IMR-90 (cell line): Measurements from ENCODE around the gene KLHL13. TPM values are rescaled to one million over a fixed set of nuclear protein-coding genes. Genes with fewer than 3 reads are reported as not detected.

Experiments
- ATAC-seq: fragments of 200-7000 bp; cut with Tn5 transposase; 2 replicates; pipeline ENCODE4 v1.9.1; 2020; ENCODE audit warnings: low read depth, mild to moderate bottlenecking, moderate library complexity
- BruUV-seq: library from RNA; stranded (reverse); fragments of 400-500 nt; replicated peaks from 2 replicates; lab custom pipeline; 2021; lab: Mats Ljungman, UMichigan
- CTCF ChIA-PET: fragments of 300-600 bp; formaldehyde crosslinking; extraction: SDS; loops from one replicate; lab custom pipeline; 2021; ENCODE audit warnings: antibody characterized with exemption; lab: Yijun Ruan, JAX
- POLR2A ChIA-PET: fragments of 300-600 bp; sonication (Branson Sonifier 250); formaldehyde crosslinking; loops from one replicate; lab custom pipeline; 2022; ENCODE audit warnings: antibody characterized with exemption; ENCODE audit not compliant: unreplicated experiment; lab: Charles Lee
- DNase-seq: peaks from one replicate; pipeline ENCODE4 v3.0.0; 2013
- H2AFZ ChIP-seq: replicated peaks from 2 replicates; pipeline ENCODE3; 2013; ENCODE audit warnings: low read length, mild to moderate bottlenecking; ENCODE audit not compliant: poor library complexity
- H2AK5ac ChIP-seq: 2 replicates; pipeline ENCODE4 v1.6.1; 2013; ENCODE audit warnings: low read depth, low read length, inconsistent platforms
- H2AK9ac ChIP-seq: replicated peaks from 2 replicates; pipeline ENCODE3; 2013; ENCODE audit warnings: mild to moderate bottlenecking, low read depth, low read length, moderate library complexity; ENCODE audit not compliant: poor library complexity
- H2BK120ac ChIP-seq: 2 replicates; pipeline ENCODE4 v1.6.1; 2013; ENCODE audit warnings: low read depth, low read length, inconsistent platforms
- H2BK15ac ChIP-seq: 3 replicates; pipeline ENCODE4 v1.6.1; 2013; ENCODE audit warnings: low read depth, low read length, inconsistent platforms
- H2BK20ac ChIP-seq: 2 replicates; pipeline ENCODE4 v1.6.1; 2013; ENCODE audit warnings: low read depth, mild to moderate bottlenecking, inconsistent platforms, low read length, moderate library complexity
- H2BK5ac ChIP-seq: 2 replicates; pipeline ENCODE4 v1.6.1; 2013; ENCODE audit warnings: mild to moderate bottlenecking, low read depth, low read length, inconsistent platforms; ENCODE audit not compliant: poor library complexity, severe bottlenecking
- H3K14ac ChIP-seq: replicated peaks from 2 replicates; pipeline ENCODE4 v1.6.1; 2013; ENCODE audit warnings: low read depth, low read length, inconsistent platforms
- H3K18ac ChIP-seq: 2 replicates; pipeline ENCODE4 v1.6.1; 2013; ENCODE audit warnings: low read depth, low read length, control low read depth
- H3K23ac ChIP-seq: 2 replicates; pipeline ENCODE4 v1.6.1; 2013; ENCODE audit warnings: low read depth, low read length, inconsistent platforms
- H3K27ac ChIP-seq: 2 replicates; pipeline ENCODE4 v1.5.1; 2013; ENCODE audit warnings: mild to moderate bottlenecking, control low read depth, low read length; ENCODE audit not compliant: insufficient read depth
- H3K27me3 ChIP-seq: 2 replicates; pipeline ENCODE4 v1.6.1; 2013; ENCODE audit warnings: low read length; ENCODE audit not compliant: control insufficient read depth, insufficient read depth
- H3K36me3 ChIP-seq: 2 replicates; pipeline ENCODE4 v1.6.1; 2013; ENCODE audit warnings: low read length, mixed read lengths; ENCODE audit not compliant: control insufficient read depth, insufficient read depth
- H3K4ac ChIP-seq: 2 replicates; pipeline ENCODE4 v1.6.1; 2013; ENCODE audit warnings: low read depth, low read length, inconsistent platforms
- H3K4me1 ChIP-seq: 2 replicates; pipeline ENCODE4 v1.6.1; 2013; ENCODE audit warnings: low read length, mixed read lengths; ENCODE audit not compliant: control insufficient read depth, insufficient read depth
- H3K4me2 ChIP-seq: 2 replicates; pipeline ENCODE4 v1.6.1; 2013; ENCODE audit warnings: low read depth, mild to moderate bottlenecking, control low read depth, low read length, moderate library complexity
- H3K4me3 ChIP-seq: 2 replicates; pipeline ENCODE4 v1.5.1; 2013; ENCODE audit warnings: low read depth, mild to moderate bottlenecking, control low read depth, low read length, moderate library complexity; ENCODE audit not compliant: insufficient read depth
- H3K56ac ChIP-seq: 2 replicates; pipeline ENCODE4 v1.6.1; 2013; ENCODE audit warnings: low read length, inconsistent platforms; ENCODE audit not compliant: insufficient read depth; ENCODE audit errors: extremely low read depth
- H3K79me1 ChIP-seq, 2 experiments: 2 replicates each; pipeline ENCODE4 v1.6.1; 2013; ENCODE audit warnings: low read length in 2 of 2, inconsistent platforms in 1 of 2, low read depth in 1 of 2
- H3K9ac ChIP-seq: 2 replicates; pipeline ENCODE4 v1.6.1; 2013; ENCODE audit warnings: low read depth, low read length, control low read depth
- H3K9me1 ChIP-seq: 2 replicates; pipeline ENCODE4 v1.6.1; 2013; ENCODE audit warnings: low read length, inconsistent platforms; ENCODE audit not compliant: insufficient read depth
- H3K9me3 ChIP-seq: 2 replicates; pipeline ENCODE4 v1.6.1; 2013; ENCODE audit warnings: low read length; ENCODE audit not compliant: control insufficient read depth, insufficient read depth
- H4K20me1 ChIP-seq: 2 replicates; pipeline ENCODE4 v1.6.1; 2013; ENCODE audit warnings: low read length, inconsistent platforms; ENCODE audit not compliant: insufficient read depth
- H4K5ac ChIP-seq: 2 replicates; pipeline ENCODE4 v1.6.1; 2013; ENCODE audit warnings: mild to moderate bottlenecking, low read depth, low read length, control low read depth
- H4K8ac ChIP-seq, 2 experiments: 2 replicates each; pipeline ENCODE4 v1.6.1; 2013; ENCODE audit warnings: low read depth in 2 of 2, low read length in 2 of 2, control low read depth in 1 of 2, inconsistent platforms in 1 of 2
- H4K91ac ChIP-seq: 2 replicates; pipeline ENCODE4 v1.6.1; 2013; ENCODE audit warnings: low read depth, low read length, inconsistent platforms; ENCODE audit not compliant: insufficient read depth
- BHLHE40 ChIP-seq: fragments of 150-350 bp; IDR thresholded peaks from 2 replicates; pipeline ENCODE4 v1.6.1; 2016; ENCODE audit warnings: mild to moderate bottlenecking, low read depth, low read length
- CEBPB ChIP-seq: IDR thresholded peaks from 2 replicates; pipeline ENCODE4 v1.6.1; 2012; ENCODE audit warnings: low read depth, low read length, improper control_type of control experiment
- CHD1 ChIP-seq: IDR thresholded peaks from 2 replicates; pipeline ENCODE4 v1.6.1; 2012; ENCODE audit warnings: low read depth, low read length, improper control_type of control experiment
- ELK1 ChIP-seq: fragments of 150-350 bp; IDR thresholded peaks from 2 replicates; pipeline ENCODE4 v1.6.1; 2016; ENCODE audit warnings: low read depth, mild to moderate bottlenecking, low read length, moderate library complexity, borderline replicate concordance
- MAZ ChIP-seq: IDR thresholded peaks from 2 replicates; pipeline ENCODE4 v1.6.1; 2012; ENCODE audit warnings: low read depth, mild to moderate bottlenecking, low read length, improper control_type of control experiment, moderate library complexity, borderline replicate concordance
- SMC3 ChIP-seq: fragments of 150-350 bp; IDR thresholded peaks from 2 replicates; pipeline ENCODE4 v1.6.1; 2016; ENCODE audit warnings: low read depth, mild to moderate bottlenecking, antibody characterized with exemption, low read length, moderate library complexity
- USF2 ChIP-seq: fragments of 150-350 bp; IDR thresholded peaks from 2 replicates; pipeline ENCODE4 v1.6.1; 2017; ENCODE audit warnings: mild to moderate bottlenecking, antibody characterized with exemption, low read length, low read depth
- WGBS, 2 experiments: methylation state at CpG; one replicate each; pipeline versions ENCODE4 v1.1.5 to v1.1.7; 2013; ENCODE audit warnings: missing lambda C conversion rate in 2 of 2; ENCODE audit not compliant: insufficient read length in 1 of 2; ENCODE audit errors: extremely low coverage in 2 of 2; 5-methylcytosine and 5-hydroxymethylcytosine counted together
- dilution Hi-C: fragments of 300-500 bp; cut with HindIII; formaldehyde crosslinking; loops from one replicate; pipeline ENCODE4 v1.14.3; 2018; ENCODE audit warnings: low sequenced_read_pairs; ENCODE audit not compliant: unreplicated experiment
- in situ Hi-C: fragments of 300-500 bp; cut with MboI; formaldehyde crosslinking; loops from 3 replicates; pipeline ENCODE4 v1.14.3; 2019; ENCODE audit warnings: low sequenced_read_pairs, inconsistent platforms, mixed read lengths
- intact Hi-C: fragments of 100-400 bp; cut with micrococcal nuclease; formaldehyde crosslinking; loops from 2 replicates; pipeline ENCODE4 v1.10.0; 2022
- polyA plus RNA-seq, 3 experiments: library from polyadenylated mRNA; depleted of rRNA; stranded (reverse); fragments of >200 nt; gene quantifications; 2 replicates each; pipeline ENCODE4 v1.2.3, GENCODE V29; 2012; ENCODE audit warnings: low replicate concordance in 1 of 3
- total RNA-seq: library from RNA; depleted of rRNA; stranded (reverse); fragments of >200 nt; gene quantifications from 2 replicates; pipeline ENCODE4 v1.2.3, GENCODE V29; 2012

The KLHL13 gene
- total and polyA plus RNA-seq, 2 of the 4 experiments (the other 2 are of a cell fraction) = 4.0 to 12.5 TPM

- CTCF ChIA-PET = no interaction called here
Observed at GRCh38 chrX:118038614-118039365, 77.8 kb downstream of the KLHL13 start.

More at GRCh38 chrX:118038614-118039365, 77.8 kb downstream of the KLHL13 start:
- Histone ChIP-seq H2BK20ac (no peak overlapping the region), H3K9me3 (no peaks in the 10 kb centered on the region), H4K91ac (no peak overlapping the region), H3K4me1 (no peaks in the 10 kb centered on the region), H4K5ac (no peak overlapping the region), H3K9me1 (no peaks in the 10 kb centered on the region), H3K18ac (no peak overlapping the region), H3K4ac (no peak overlapping the region), H2AFZ (no peak overlapping the region), H2AK5ac (no peak overlapping the region), H3K23ac (no peak overlapping the region), H2BK5ac (no peak overlapping the region), H2BK120ac (no peak overlapping the region), H3K9ac (no peak overlapping the region), H3K79me1 (no peaks in the 10 kb centered on the region), H4K8ac (no peak overlapping the region), H3K27me3 (no peaks in the 10 kb centered on the region), H2AK9ac (no peak overlapping the region), H3K27ac (no peak overlapping the region), H2BK15ac (no peak overlapping the region), H3K36me3 (no peaks in the 10 kb centered on the region), H3K4me3 (no peak overlapping the region), H3K56ac (no peak overlapping the region), H4K20me1 (no peaks in the 10 kb centered on the region), H3K14ac (no peak overlapping the region), H3K4me2 (no peak overlapping the region)
- peak; percentile 35 for ATAC-seq
- BruUV-seq = no TSS peak
- TF ChIP-seq ELK1 = no peak
- TF ChIP-seq MAZ = no peak
- TF ChIP-seq CHD1 = no peak
- TF ChIP-seq BHLHE40 = no peak
- TF ChIP-seq CEBPB = no peak
- TF ChIP-seq USF2 = no peak
- TF ChIP-seq SMC3 = no peak
- in situ Hi-C loops = no loop called here
- POLR2A ChIA-PET = no interaction called here
- dilution Hi-C loops = no loop called here
- peak; percentile 12 for DNase-seq
- 50% methylated on average over 1 of the region's 3 CpGs; no CpG with 5 or more reads in 1 of the 2 experiments for WGBS, 2 experiments
- intact Hi-C loops = no loop called here
